ENCODE measurements around the gene CCDC78. TPM values are rescaled to one million over a fixed set of nuclear protein-coding genes. Genes with fewer than 3 reads are reported as not detected.
"Not testable (repeated sequence)": the region's sequence is repeated elsewhere in the genome, so short reads cannot be mapped to it uniquely, and the experiment has no call there.

The CCDC78 gene
- total and polyA plus RNA-seq, 2 donors (not counting 3 experiments of a cell fraction or from before 2014, with no cell fraction given): 0.50 to 1.3 TPM

- ChIA-PET POLR2A (no interaction called here), CTCF (no interaction called here)
- Histone ChIP-seq H3K27me3 (ENCODE audit: control insufficient read depth in 2 of 2, insufficient read depth in 2 of 2, low read length in 2 of 2) (peaks cover 32 to 34% of the 10 kb centered on the region in 2 experiments), H3K4me1 (ENCODE audit: control insufficient read depth, extremely low read depth, insufficient read depth, low read length) (peaks cover 6% of the 10 kb centered on the region), H3K9me3 (replicated peaks; ENCODE audit: control insufficient read depth, insufficient read depth, low read length) (no peaks in the 10 kb centered on the region), H3K79me2 (ENCODE audit: control insufficient read depth, insufficient read depth, low read length) (no peaks in the 10 kb centered on the region), H3K9ac (replicated peaks; ENCODE audit: extremely low read depth, insufficient read depth, low read length) (no peak overlapping the region), H2AFZ (ENCODE audit: low read depth, low read length) (no peak overlapping the region), H3K27ac (ENCODE audit: insufficient read depth, low read depth, low read length) (no peak overlapping the region), H3K4me2 (ENCODE audit: insufficient read depth, low read length) (no peak overlapping the region), H3K36me3 (ENCODE audit: control insufficient read depth in 2 of 2, extremely low read depth in 1 of 2, insufficient read depth in 2 of 2, low read length in 2 of 2) (peaks cover 0 to 3% of the 10 kb centered on the region in 2 experiments), H3K9me1 (replicated peaks; ENCODE audit: control insufficient read depth, extremely low read depth, insufficient read depth, low read length) (no peaks in the 10 kb centered on the region), H4K20me1 (replicated peaks; ENCODE audit: control insufficient read depth, extremely low read depth, insufficient read depth, low read length) (no peaks in the 10 kb centered on the region), H3K4me3 (replicated peaks in 1 of 3; ENCODE audit: insufficient read depth in 1 of 3, low read depth in 1 of 3, low read length in 3 of 3) (no peak overlapping the region)
- FAIRE-seq (no peak), DNase-seq (ENCODE audit: low read depth, low spot score) (no peak)
- no TSS peak for BruUV-seq (replicated peaks)
- intact Hi-C loops (cut with micrococcal nuclease) (no loop called here), dilution Hi-C loops (cut with MboI; ENCODE audit: extremely low pct_ligation_motif_present, low sequenced_read_pairs) (no loop called here)
- no peak for TF ChIP-seq FOS (IDR thresholded peaks at IDR 0.05; ENCODE audit: borderline replicate concordance, insufficient read depth, low read length)
- TF ChIP-seq, protein P1, sequence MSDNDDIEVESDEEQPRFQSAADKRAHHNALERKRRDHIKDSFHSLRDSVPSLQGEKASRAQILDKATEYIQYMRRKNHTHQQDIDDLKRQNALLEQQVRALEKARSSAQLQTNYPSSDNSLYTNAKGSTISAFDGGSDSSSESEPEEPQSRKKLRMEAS (IDR thresholded peaks at IDR 0.05; ENCODE audit: insufficient read depth, insufficient read length): no peak
- TF ChIP-seq GATA2 (IDR thresholded peaks at IDR 0.05; ENCODE audit: insufficient read depth, insufficient read length, low read depth, low read length): no peak
- no peak for TF ChIP-seq POLR2AphosphoS5 (IDR thresholded peaks at IDR 0.05; ENCODE audit: insufficient read depth, low read depth, low read length)
- no peak for TF ChIP-seq JUN (IDR thresholded peaks at IDR 0.05; ENCODE audit: borderline replicate concordance, insufficient read depth, insufficient read length, low read depth)
- no peak for TF ChIP-seq CTCF (IDR thresholded peaks at IDR 0.05; ENCODE audit: extremely low read depth in 1 of 2, insufficient read depth in 1 of 2, low read depth in 1 of 2, low read length in 2 of 2)
- no peak for TF ChIP-seq POLR2A (IDR thresholded peaks at IDR 0.05; ENCODE audit: low read depth, low read length)
- no peak for TF ChIP-seq MYC (IDR thresholded peaks at IDR 0.05; ENCODE audit: low read depth, low read length)
- TF ChIP-seq EZH2 (IDR thresholded peaks at IDR 0.05; ENCODE audit: borderline replicate concordance, low read depth, low read length, severe bottlenecking): no peak
These were observed 33.7 kb downstream of the CCDC78 start for GRCh38 chr16:692356-693108.

GRCh38 chr16:691242-691641 lies 35.0 kb downstream of the CCDC78 start:
- H3K27ac ChIP-seq (ENCODE audit: insufficient read depth, low read depth, low read length); dilution Hi-C loops (cut with MboI; ENCODE audit: extremely low pct_ligation_motif_present, low sequenced_read_pairs); H4K20me1 ChIP-seq (replicated peaks; ENCODE audit: control insufficient read depth, extremely low read depth, insufficient read depth, low read length); FAIRE-seq; H2AFZ ChIP-seq (ENCODE audit: low read depth, low read length); intact Hi-C loops (cut with micrococcal nuclease); POLR2A ChIA-PET; H3K36me3 ChIP-seq (ENCODE audit: control insufficient read depth in 2 of 2, extremely low read depth in 1 of 2, insufficient read depth in 2 of 2, low read length in 2 of 2); H3K4me1 ChIP-seq (ENCODE audit: control insufficient read depth, extremely low read depth, insufficient read depth, low read length); H3K9me3 ChIP-seq (replicated peaks; ENCODE audit: control insufficient read depth, insufficient read depth, low read length); H3K9me1 ChIP-seq (replicated peaks; ENCODE audit: control insufficient read depth, extremely low read depth, insufficient read depth, low read length); H3K9ac ChIP-seq (replicated peaks; ENCODE audit: extremely low read depth, insufficient read depth, low read length); DNase-seq (ENCODE audit: low read depth, low spot score); H3K79me2 ChIP-seq (ENCODE audit: control insufficient read depth, insufficient read depth, low read length); H3K4me3 ChIP-seq (replicated peaks in 1 of 3; ENCODE audit: insufficient read depth in 1 of 3, low read depth in 1 of 3, low read length in 3 of 3); H3K4me2 ChIP-seq (ENCODE audit: insufficient read depth, low read length); BruUV-seq (replicated peaks): not testable (repeated sequence)
- peaks cover 32 to 34% of the 10 kb centered on the region in 2 experiments for H3K27me3 ChIP-seq (ENCODE audit: control insufficient read depth in 2 of 2, insufficient read depth in 2 of 2, low read length in 2 of 2)
- CTCF ChIA-PET: interaction anchor here (1.6 kb wide), 1 partner anchor 29 kb away, joined by 6 read pairs; the partner anchor contains the start of gene ANTKMT
